CD4-positive, alpha-beta T cell treated with Interleukin-17A for 4 hours (primary cell): Measurements from ENCODE around the gene DNAH14.

Experiments used
- DNase-seq: peaks from one replicate; pipeline ENCODE4 v3.0.0-alpha.2; 2020; ENCODE audit warnings: mixed read lengths

The DNAH14 gene

DNA sequence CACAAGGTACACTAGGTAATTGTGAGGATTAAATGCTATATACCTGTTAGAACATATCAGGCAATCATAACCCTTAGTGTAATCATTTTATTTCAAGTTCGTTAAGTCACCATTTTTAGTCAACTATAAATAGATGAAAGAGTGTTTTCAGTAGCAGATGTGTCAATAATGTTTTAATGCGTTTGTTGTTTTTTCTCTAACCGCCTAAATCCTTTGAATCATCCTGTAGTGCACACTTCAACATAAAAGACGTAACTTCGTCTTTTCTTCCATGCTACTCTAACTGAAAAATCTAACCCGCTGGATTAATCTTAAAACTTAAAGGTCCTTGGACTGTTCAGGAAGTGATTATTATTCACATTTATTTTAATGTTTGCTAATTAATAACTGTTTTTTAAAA is 505.6 kb downstream of the DNAH14 start:
- no peak for DNase-seq

DNA sequence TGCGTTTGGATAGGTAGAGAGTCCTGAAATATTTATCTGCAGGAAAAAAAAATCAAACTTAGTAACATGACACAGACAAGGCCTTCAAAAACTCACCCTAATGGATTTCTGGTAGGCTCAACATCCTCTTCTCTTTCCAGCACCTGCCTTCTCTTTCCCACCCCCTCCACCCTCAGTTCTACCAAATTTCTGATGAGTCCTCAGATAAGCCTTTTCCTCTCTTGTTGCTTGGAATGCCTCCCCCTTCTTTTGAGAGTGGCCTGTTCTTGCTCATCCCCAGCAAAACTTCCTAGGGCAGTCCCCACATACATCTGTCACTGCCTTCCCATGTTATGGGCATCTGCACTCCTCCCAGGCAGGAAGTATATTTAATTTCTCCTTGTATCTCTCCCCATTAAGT is 506.0 kb downstream of the DNAH14 start:
- DNase-seq, result no peak

DNA sequence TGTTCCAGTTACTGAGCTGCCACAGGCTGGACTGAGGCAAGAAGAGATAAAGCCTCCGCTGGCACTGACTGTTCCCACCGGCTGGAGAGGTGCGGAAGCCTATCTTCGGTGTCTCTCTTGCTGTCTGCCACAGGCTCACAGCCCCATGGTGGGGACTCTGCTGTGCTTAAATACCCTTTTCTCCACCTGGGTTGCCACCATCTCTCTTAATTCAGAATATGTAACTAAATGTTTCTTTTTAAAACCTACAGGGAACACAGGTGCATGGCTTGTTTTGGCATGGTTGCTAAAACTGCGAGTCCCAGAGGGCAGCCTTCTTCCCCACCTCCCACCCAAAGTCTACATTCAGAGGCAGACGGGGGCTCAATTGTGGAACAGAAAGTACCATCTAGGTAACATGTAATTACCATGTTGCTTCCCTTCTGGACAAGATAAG is 506.5 kb downstream of the DNAH14 start:
- no peak for DNase-seq

DNA sequence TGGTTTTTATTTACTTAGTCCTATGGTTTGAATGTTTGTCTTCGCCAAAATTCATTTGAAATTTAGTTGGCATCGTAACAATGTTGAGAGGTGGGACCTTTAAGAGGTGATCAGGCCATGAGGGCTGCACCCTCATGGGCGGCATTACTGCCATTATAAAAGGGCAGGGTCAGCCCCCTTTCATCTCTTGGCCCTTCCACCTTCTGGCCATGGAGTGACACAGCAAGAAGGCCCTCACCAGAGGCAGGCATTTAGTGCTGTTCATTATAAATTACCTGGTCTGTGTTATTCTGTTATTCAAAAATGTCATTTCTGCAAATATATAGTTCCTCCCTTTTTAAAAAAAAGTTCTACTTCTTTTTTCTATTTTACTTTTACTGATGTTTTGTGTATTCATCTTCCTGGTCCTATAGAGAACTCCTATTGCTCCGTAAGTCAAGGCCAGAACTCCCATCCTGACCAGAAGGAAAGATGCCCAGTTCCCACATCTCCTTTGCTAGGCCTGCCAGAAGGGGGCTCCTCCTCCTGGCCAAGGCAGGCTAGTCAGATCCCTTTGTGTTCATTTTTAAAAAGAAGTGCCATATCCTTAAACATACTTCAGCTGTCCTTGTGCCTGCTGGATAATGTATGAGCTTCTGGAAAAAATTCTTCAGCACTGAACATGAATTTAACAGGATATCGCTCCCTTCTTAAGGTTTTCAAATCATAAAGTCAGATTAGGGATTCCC is 508.4 kb downstream of the DNAH14 start:
- DNase-seq, result peak; percentile 21

- no peak for DNase-seq
These were observed 511.1 kb downstream of the DNAH14 start for GRCh38 chr1:225440380-225441221.

DNA sequence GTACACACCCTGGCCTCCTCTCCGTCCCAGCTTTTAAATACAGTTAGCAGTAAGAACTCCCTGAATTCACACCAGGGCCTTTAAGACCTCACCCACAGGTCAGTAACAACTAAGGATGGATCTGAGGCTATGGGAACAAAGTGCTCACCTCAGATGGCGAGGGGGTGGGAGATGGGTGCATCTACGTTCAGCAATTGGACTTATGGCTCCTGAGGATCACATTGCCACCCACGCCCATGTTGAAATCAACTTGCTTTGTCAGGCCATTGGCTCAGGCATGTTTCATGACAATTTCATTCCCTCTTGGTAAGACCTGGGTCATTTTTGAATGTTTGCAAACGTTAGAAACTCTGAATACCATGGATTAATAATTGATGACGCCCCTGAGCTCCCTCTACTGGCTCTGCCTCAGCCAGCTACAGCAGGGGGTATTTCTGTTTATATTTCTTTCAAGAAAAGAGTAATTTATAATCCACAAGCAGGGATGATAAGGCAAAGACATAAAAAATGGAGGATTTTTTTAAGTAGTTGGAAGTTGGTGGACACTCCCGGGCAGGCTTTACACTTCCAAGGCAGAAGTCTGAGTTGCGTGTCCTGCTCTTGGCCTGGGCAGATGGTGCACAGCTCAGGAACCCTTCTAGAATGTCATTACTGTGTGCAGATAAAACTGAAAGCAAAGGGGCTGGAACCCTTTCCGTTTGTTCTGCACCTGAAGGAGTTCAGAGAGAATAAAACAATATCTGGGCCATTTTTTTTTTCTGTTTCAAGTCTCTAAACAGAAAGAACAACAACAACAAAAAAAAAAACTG is 512.0 kb downstream of the DNAH14 start:
- DNase-seq, result peak; percentile 25

DNA sequence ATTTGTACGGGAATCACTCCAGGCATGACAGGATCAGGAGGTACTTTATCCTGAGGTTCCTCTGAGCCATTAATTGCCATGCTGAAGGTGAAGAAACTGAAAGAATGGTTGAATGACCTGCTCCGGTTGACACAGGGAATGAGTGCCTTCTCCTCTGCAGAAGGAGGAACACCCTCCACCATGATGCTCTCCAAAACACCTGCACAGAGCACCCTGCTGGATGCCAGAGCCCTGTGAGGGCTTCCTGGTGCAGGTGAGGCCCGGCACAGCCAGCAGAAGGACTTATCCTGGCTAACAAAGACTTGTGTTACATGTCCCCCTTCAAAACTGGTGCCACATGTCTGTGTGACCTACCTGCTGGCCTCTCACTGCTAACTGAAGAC is 512.6 kb downstream of the DNAH14 start:
- DNase-seq, result no peak

- peak; percentile 34 for DNase-seq
These were observed 516.4 kb downstream of the DNAH14 start for GRCh38 chr1:225445639-225446594.

GRCh38 chr1:225446595-225446960 is 517.1 kb downstream of the DNAH14 start:
- no peak for DNase-seq

- DNase-seq, result no peak
These were observed 517.6 kb downstream of the DNAH14 start for GRCh38 chr1:225446981-225447615.

- no peak for DNase-seq
These were observed 518.2 kb downstream of the DNAH14 start for GRCh38 chr1:225447650-225448089.

GRCh38 chr1:225448146-225448805 is 518.8 kb downstream of the DNAH14 start:
- DNase-seq, result no peak
